Central memory CD8-positive, alpha-beta T cell (primary cell): Measurements from ENCODE around the gene ARID1B.
A peak's percentile ranks its signal among the peaks of the same experiment; 100 is the strongest.

ENCODE experiments used
- ATAC-seq: fragments of 150-1000 bp; cut with Tn5 transposase; replicated peaks from 2 replicates; pipeline ENCODE4 v1.10.0; 2022; ENCODE audit warnings: mild to moderate bottlenecking, moderate FRiP score, moderate number of reproducible peaks; ENCODE audit not compliant: poor library complexity, severe bottlenecking; ENCODE audit errors: extremely low read depth
- DNase-seq, 2 donors: peaks; one replicate each; pipeline ENCODE4 v3.0.0; 2021; ENCODE audit warnings: low spot score in 2 of 2
- H3K27ac Mint-ChIP-seq: one replicate; pipeline ENCODE4 v1.8.0; 2022; ENCODE audit warnings: low read depth, mild to moderate bottlenecking, moderate library complexity, mixed read lengths
- H3K27me3 Mint-ChIP-seq: one replicate; pipeline ENCODE4 v1.8.0; 2022; ENCODE audit warnings: mixed read lengths
- H3K36me3 Mint-ChIP-seq: one replicate; pipeline ENCODE4 v1.8.0; 2022; ENCODE audit warnings: mild to moderate bottlenecking, moderate library complexity, mixed read lengths; ENCODE audit not compliant: insufficient read depth
- H3K4me1 Mint-ChIP-seq: one replicate; pipeline ENCODE4 v1.8.0; 2022; ENCODE audit warnings: mixed read lengths
- H3K4me3 Mint-ChIP-seq: one replicate; pipeline ENCODE4 v1.8.0; 2022; ENCODE audit warnings: mild to moderate bottlenecking, moderate library complexity, mixed read lengths
- H3K9me3 Mint-ChIP-seq: one replicate; pipeline ENCODE4 v1.8.0; 2022; ENCODE audit warnings: mixed read lengths

The ARID1B gene

DNA sequence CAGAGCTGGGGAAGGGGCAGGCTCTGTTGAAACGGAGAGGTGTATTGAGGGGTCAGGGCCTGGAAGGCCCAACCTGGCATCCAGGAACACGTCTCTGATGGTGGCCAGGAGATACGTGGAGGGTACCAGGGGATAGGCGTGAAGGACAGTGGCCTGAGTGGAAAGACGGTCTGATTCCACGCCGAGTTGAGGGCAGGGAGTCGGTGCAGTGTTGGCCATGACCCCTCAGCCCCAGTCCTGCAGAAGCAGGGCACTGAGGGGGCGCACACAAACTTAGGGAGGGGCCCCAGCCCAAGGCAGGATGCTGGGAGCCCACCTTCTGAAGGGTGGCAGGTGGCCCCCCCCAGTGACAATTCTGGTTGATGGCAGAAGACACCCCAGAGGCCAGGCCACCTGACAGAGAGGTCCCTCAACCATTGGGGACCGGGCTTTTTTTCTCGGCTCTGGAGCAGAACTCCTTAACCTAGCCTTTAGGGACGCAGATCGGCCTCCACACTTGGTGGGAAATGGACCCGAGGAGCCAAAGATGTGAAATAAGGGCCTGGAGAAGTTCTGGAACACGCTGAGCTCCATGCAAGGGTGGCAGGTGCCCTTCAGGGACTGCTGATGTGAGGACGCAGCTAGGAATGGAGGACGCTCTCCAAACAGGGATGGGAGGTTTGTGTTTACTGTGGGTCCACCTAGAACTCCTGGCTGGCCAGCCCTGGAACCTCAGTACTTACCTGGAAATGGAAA, 455.1 kb downstream of the ARID1B start:
- no peak overlapping the region for H3K27ac Mint-ChIP-seq
- peaks cover 50% of the 10 kb centered on the region for H3K27me3 Mint-ChIP-seq
- ATAC-seq (no peak), DNase-seq (no peak)
- H3K9me3 Mint-ChIP-seq = no peaks in the 10 kb centered on the region
- no peak overlapping the region for H3K4me3 Mint-ChIP-seq
- peaks cover 20% of the 10 kb centered on the region for H3K4me1 Mint-ChIP-seq
- H3K36me3 Mint-ChIP-seq = peaks cover 5% of the 10 kb centered on the region

DNA sequence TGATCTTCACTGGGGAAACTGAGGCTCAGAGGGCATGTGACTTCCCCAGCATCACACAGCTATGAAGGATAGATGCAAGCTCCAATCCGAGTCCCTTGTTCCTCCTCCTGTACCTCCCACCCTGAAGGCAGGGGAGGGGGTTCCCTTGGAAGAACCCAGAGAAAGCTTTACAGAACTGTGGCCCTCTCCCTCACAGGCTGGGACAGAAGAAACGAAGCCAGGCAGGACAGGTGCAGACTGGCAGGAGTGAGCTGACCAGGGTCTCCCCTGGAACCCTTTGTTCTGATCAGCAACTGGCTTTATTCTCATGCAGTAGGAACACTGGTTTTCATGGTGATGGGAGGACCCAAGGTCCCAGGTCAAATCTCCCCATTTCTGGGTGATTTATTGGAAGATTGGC, 456.0 kb downstream of the ARID1B start:
- Mint-ChIP-seq H3K27ac (no peak overlapping the region), H3K36me3 (peaks cover 6% of the 10 kb centered on the region), H3K4me3 (no peak overlapping the region), H3K27me3 (peaks cover 50% of the 10 kb centered on the region), H3K4me1 (peaks cover 12% of the 10 kb centered on the region), H3K9me3 (peaks cover 3% of the 10 kb centered on the region)
- ATAC-seq (no peak), DNase-seq (no peak)

DNA sequence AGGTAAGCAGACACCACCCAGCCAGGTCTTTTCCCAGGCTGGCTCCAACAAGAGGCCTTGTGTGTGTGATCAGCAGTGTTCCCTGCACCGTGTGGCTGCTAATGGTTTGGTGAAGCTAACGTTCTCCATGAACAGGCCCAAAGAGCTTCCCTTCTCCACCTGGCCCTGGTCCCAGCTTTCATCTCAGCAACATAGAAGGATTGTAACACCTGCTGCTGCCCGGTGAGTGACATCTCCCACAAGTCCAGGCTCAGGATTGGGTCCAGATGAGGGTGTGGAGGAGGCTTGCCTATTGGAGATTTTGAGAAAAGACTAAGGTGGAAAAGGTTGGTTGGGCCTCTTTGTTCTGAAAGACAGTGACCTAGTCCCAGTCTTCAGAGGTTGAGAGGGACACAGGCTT, 456.5 kb downstream of the ARID1B start:
- Mint-ChIP-seq H3K4me1 (peaks cover 12% of the 10 kb centered on the region), H3K27me3 (peaks cover 50% of the 10 kb centered on the region), H3K27ac (no peak overlapping the region)

DNA sequence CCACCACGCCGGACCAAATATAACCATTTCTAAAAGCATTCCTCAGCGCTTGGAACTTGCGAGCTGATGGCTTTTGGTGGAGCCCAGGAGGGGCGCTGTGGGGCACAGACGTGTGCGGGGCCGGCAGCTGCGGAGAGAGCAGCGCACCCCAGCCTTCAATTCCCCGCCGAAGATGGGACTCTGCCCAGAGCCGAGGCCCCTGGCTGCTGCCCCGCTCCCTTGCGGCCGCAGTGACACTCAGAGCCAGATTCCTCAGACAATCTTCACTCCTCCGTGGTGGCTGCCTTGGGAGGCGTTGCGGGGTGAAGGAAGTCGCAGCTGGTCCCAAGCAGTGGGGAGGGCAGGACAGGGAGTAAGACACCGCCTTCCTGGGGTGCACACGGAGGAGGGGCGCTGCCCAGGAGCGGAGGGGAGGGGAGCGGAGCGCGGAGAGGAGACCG, 458.4 kb downstream of the ARID1B start:
- Mint-ChIP-seq H3K27me3 (peaks cover 40% of the 10 kb centered on the region), H3K27ac (peak overlapping the region; percentile 78), H3K4me3 (peak overlapping the region; percentile 92), H3K36me3 (peaks cover 9% of the 10 kb centered on the region), H3K9me3 (peaks cover 6% of the 10 kb centered on the region), H3K4me1 (peaks cover 12% of the 10 kb centered on the region)
- DNase-seq (no peak), ATAC-seq (peak; percentile 83)

More for the DNA sequence above, 456.5 kb downstream of the ARID1B start:
- Mint-ChIP-seq H3K36me3 (peaks cover 9% of the 10 kb centered on the region), H3K9me3 (peaks cover 6% of the 10 kb centered on the region), H3K4me3 (no peak overlapping the region)
- DNase-seq = no peak
- ATAC-seq = no peak

DNA sequence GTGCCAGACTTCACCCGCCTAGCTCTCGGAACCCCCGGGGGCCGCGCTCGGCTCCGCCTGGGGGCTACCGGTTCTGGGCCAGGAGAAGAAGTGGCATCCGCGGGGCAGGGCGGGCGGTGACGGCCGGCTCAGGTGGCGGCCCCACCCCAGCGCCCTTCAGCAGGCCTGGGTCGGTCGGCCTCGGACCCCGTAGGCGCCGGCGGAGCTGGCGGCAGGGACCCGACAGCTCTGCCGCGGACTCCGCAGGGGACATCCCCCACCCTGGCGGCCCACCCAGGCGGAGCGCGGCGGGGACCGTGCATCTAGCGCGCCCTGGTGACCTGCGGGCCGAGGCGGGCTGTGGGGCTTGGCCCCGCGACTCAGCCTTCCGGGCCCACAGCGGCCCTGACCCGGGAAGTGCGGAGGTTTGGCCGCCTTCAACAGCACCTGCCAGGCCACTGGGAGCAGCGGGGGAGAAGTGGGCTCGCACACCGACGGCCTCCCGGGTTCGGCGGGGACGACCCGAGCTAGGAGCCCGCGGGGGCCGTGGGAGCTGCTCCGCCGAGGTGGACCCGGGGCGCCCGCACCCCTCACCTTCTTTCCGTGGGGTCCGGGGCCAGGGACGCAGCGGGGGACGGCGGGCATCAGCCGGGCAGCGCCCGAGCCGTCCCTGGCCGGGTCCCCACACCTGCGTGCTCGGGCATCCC, 459.0 kb downstream of the ARID1B start:
- Mint-ChIP-seq H3K36me3 (peaks cover 9% of the 10 kb centered on the region), H3K9me3 (peaks cover 6% of the 10 kb centered on the region), H3K27me3 (peaks cover 40% of the 10 kb centered on the region), H3K4me1 (peaks cover 12% of the 10 kb centered on the region), H3K27ac (peak overlapping the region; percentile 78), H3K4me3 (peak overlapping the region; percentile 92)
- no peak for DNase-seq
- ATAC-seq = peak; percentile 37

DNA sequence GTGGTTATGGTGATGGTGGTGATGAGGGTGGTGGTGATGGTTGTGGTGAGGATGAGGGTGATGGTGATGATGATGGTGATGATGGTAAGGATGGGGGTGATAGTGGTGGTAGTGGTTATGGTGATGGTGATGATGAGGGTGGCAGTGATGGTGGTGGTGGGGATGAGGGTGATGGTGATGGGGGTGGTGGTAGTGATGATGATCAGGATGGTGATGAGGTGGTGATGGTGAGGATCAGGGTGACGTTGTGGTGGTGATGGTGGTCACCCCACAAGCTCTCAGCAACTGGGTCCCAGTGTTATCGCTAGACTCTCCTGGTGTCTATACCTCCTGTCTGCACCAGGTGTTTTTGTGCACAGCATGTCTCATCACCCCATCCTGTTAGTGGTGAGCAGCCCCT, 461.2 kb downstream of the ARID1B start:
- peaks cover 17% of the 10 kb centered on the region for H3K4me1 Mint-ChIP-seq
- peaks cover 6% of the 10 kb centered on the region for H3K9me3 Mint-ChIP-seq
- ATAC-seq (no peak), DNase-seq (no peak)
- peaks cover 9% of the 10 kb centered on the region for H3K36me3 Mint-ChIP-seq
- H3K4me3 Mint-ChIP-seq = peak overlapping the region; percentile 8
- peak overlapping the region; percentile 44 for H3K27ac Mint-ChIP-seq
- peaks cover 41% of the 10 kb centered on the region for H3K27me3 Mint-ChIP-seq

DNA sequence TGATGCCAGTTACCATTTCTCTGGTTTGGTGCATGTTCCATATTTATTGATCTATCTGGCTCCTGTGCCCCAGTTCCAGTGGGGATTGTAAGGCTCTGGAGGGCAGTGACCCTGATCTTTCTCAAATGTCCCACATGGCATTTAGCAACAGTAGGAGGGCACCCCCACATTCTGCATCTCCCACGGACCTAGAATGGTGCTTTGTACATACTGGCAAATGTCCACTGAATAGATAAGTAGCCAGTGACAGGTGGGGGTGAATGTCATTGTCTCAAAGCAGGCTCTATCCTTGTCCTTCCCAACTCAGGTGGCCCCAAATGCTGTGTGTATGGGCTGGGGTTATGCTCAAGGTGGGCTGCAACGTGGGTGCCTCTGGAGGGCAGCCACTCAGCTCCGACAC, 462.0 kb downstream of the ARID1B start:
- ATAC-seq (no peak), DNase-seq (no peak)
- Mint-ChIP-seq H3K27ac (no peak overlapping the region), H3K27me3 (peaks cover 45% of the 10 kb centered on the region), H3K4me1 (peaks cover 22% of the 10 kb centered on the region), H3K36me3 (peaks cover 9% of the 10 kb centered on the region), H3K9me3 (peaks cover 11% of the 10 kb centered on the region), H3K4me3 (no peak overlapping the region)

DNA sequence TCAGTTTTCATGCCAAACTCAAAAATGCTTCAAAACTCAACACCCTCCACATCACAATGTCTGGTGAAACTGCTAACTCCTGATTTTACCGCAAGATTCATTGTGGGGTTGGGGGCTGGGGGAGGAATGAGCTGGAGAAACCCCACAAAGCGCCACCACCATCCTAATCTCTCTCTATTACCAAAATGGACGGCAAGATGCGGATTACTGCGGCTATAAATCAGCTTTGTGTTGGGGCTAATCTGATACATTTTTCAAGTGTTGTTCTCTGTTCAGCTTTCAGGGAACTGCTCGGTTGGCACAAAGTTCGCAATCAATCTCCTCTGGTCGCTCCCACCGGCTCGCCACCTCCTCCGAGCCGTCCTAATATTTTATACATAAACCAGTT, 462.5 kb downstream of the ARID1B start:
- no peak for ATAC-seq
- peaks cover 11% of the 10 kb centered on the region for H3K9me3 Mint-ChIP-seq
- no peak overlapping the region for H3K4me3 Mint-ChIP-seq
- peaks cover 20% of the 10 kb centered on the region for H3K4me1 Mint-ChIP-seq
- H3K36me3 Mint-ChIP-seq = peaks cover 9% of the 10 kb centered on the region
- no peak for DNase-seq
- H3K27ac Mint-ChIP-seq = no peak overlapping the region
- peaks cover 46% of the 10 kb centered on the region for H3K27me3 Mint-ChIP-seq

DNA sequence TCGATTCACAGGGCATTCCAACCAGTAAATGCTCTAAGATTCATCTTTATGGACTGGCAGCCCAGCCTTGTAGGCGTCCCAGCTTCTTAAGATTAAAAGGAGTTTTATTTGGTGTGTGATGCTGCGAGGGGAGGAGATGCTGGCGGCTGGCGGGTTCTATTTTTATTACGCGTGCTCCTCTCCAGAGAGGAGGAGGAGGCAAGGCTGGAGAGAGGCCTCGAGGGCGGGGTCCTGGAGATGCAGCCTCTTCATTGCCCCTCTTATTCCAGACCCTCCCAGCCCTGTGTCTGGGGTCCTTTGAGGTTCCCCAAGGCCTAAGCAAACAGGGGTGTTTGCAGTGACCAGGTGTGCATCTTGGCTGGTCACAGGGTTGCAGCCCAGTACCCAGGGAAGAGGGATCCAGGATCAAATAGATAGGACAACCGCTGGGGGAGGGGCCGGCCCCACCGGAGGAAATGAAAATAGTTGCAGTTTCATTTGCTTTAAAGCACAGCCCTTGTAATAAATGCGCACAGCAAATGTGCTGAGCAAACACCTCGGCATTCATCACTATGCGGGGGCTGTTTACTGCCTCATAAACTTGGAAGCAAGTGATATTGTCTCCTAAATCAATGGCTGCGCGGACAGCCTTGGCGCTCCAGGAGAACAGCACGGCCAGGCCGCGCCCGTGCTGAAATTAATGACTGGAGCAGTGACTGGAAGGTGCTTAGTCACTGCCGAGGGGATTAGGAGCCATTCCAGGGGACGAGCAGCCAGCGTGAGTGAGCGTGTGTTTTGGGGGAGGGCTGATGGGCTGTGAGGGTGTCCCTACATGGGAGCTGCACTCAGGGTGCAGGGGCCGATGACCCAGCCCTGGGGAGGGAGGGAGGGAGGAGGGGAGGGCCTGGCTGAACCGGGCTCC, 463.1 kb downstream of the ARID1B start:
- Mint-ChIP-seq H3K27ac (no peak overlapping the region), H3K9me3 (peaks cover 11% of the 10 kb centered on the region), H3K4me1 (peaks cover 16% of the 10 kb centered on the region), H3K4me3 (no peak overlapping the region), H3K36me3 (peaks cover 9% of the 10 kb centered on the region), H3K27me3 (peaks cover 40% of the 10 kb centered on the region)
- no peak for ATAC-seq
- DNase-seq = no peak

DNA sequence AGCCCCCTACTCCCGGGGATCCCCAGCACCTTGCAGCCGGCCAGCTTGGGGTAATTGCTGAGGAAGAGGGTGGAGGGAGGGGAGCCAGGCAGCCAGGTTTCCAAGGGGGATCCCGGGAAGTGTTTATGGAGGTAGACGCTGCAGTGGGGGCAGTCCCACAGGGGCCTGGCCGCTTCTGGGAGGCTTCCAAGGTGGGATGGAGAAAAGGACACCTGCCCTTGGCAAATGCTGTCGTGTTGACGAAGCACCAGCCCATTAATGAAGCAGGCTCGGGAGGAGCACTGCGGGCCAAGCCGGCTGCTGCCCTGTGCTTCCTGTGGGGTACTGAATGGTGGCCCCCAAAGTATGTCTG, 463.8 kb downstream of the ARID1B start:
- ATAC-seq = no peak
- Mint-ChIP-seq H3K9me3 (peaks cover 11% of the 10 kb centered on the region), H3K27ac (no peak overlapping the region), H3K36me3 (peaks cover 6% of the 10 kb centered on the region), H3K4me1 (peaks cover 10% of the 10 kb centered on the region), H3K27me3 (peaks cover 34% of the 10 kb centered on the region), H3K4me3 (no peak overlapping the region)
- no peak for DNase-seq

DNA sequence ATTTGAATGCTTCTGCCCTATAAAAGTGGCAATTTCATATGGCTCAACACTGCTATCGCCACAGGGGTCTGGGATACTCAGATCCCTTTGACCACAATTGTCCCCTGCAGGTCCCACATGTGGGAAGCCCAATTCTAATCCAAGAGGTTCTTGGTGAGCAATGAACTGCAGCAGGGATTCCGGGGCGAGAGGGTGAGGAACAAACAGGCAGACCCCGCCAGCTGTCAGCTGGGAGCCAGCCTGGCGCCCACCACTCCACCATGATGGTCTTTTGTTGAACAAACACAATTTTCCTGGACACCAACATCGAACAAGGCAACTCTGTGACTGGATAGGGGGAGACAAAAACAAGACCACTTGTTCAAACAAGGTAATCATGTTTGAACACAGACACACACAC, 465.6 kb downstream of the ARID1B start:
- peaks cover 42% of the 10 kb centered on the region for H3K27me3 Mint-ChIP-seq
- no peak for ATAC-seq
- peaks cover 4% of the 10 kb centered on the region for H3K36me3 Mint-ChIP-seq
- peaks cover 10% of the 10 kb centered on the region for H3K4me1 Mint-ChIP-seq
- H3K4me3 Mint-ChIP-seq = no peak overlapping the region
- H3K27ac Mint-ChIP-seq = no peak overlapping the region
- peaks cover 11% of the 10 kb centered on the region for H3K9me3 Mint-ChIP-seq
- no peak for DNase-seq

DNA sequence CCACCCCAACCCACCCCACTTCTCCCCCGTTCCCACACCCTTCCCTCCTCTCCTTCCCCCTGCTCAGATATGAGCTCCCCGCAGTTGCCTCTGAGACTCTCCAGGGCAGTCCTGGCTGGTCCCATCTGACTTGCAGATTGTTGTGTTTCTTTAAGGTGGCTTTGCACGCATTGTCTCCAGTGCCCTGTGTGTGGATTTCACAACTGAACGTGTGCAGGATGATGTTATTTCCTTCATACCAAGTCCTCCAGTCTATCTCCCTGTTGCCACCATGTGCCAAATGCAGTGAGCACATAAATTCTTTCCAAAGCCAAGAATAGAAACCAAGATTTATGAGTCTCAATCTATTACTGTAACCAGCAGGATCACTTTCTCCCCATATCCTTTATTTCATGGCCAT, 467.0 kb downstream of the ARID1B start:
- Mint-ChIP-seq H3K36me3 (no peaks in the 10 kb centered on the region), H3K4me3 (no peak overlapping the region), H3K9me3 (peaks cover 5% of the 10 kb centered on the region), H3K4me1 (peaks cover 10% of the 10 kb centered on the region), H3K27ac (no peak overlapping the region), H3K27me3 (peaks cover 42% of the 10 kb centered on the region)
- DNase-seq (no peak), ATAC-seq (no peak)
